LoVo (cell line): ENCODE measurements around the gene NCAM1.

Source experiments
- DNase-seq: peaks from one replicate; pipeline ENCODE4 v3.0.0-alpha.2; 2016; ENCODE audit warnings: low spot score

NCAM1 gene

GRCh38 chr11:113314389-113315301 lies 353.4 kb downstream of the NCAM1 start, which contains the start of gene TTC12:
Gene TTC12, plus strand, starts transcription at chr11:113314583. Its CDS starts 1,675 bp downstream, at chr11:113316258.
- DNase-seq, result peak; percentile 92

- DNase-seq, result no peak
Observed at GRCh38 chr11:113315811-113316210, 354.6 kb downstream of the NCAM1 start.

- DNase-seq, result no peak
Observed at GRCh38 chr11:113316256-113316655, 355.0 kb downstream of the NCAM1 start.

- DNase-seq, result no peak
Observed at GRCh38 chr11:113317339-113317738, 356.1 kb downstream of the NCAM1 start.

GRCh38 chr11:113319085-113319484 lies 357.9 kb downstream of the NCAM1 start:
- DNase-seq, result no peak

GRCh38 chr11:113322158-113322557 lies 360.9 kb downstream of the NCAM1 start:
- no peak for DNase-seq

GRCh38 chr11:113324250-113324649 lies 363.0 kb downstream of the NCAM1 start:
- DNase-seq, result no peak
